Pancreas (tissue), 10 donors: ENCODE results near the gene ANXA11. TPM values are rescaled to one million over a fixed set of nuclear protein-coding genes. Genes with fewer than 3 reads are reported as not detected.
A peak's percentile ranks its signal among the peaks of the same experiment; 100 is the strongest.

Source experiments
- ATAC-seq, 4 donors: fragments of 200-7000 bp; cut with Tn5 transposase; one replicate each; pipeline versions ENCODE4 v1.8.0 to v1.9.1; 2020; ENCODE audit warnings: mild to moderate bottlenecking in 4 of 4, moderate library complexity in 4 of 4
- DNase-seq, 6 donors: peaks; one replicate each; pipeline ENCODE4 v3.0.0-alpha.2; 2020
- FAIRE-seq: peaks from 2 replicates; lab custom pipeline; 2012; peaks lifted over from hg19 to GRCh38; lab: Jason Lieb, UNC
- H3K27ac ChIP-seq, 4 donors: fragments of 200-600 bp; sonication (generic); 1 replicate in 3 of 4; 2 replicates in 1 of 4; pipeline versions ENCODE4 v1.5.0 to v1.8.0; 2020
- H3K27me3 ChIP-seq, 4 donors: fragments of 200-600 bp; one replicate each; pipeline ENCODE4 v1.8.0; 2021
- H3K36me3 ChIP-seq, 3 donors: fragments of 200-600 bp; sonication (generic) in 1 of 3; one replicate each; pipeline versions ENCODE4 v1.5.0 to v1.8.0; 2020 to 2021
- H3K4me1 ChIP-seq, 3 donors: fragments of 200-600 bp; one replicate each; pipeline ENCODE4 v1.8.0; 2021
- H3K4me3 ChIP-seq, 4 donors: fragments of 200-600 bp; sonication (generic) in 2 of 4; one replicate each; pipeline versions ENCODE4 v1.5.0 to v1.8.0; 2020 to 2021
- H3K9me3 ChIP-seq, 4 donors: fragments of 200-600 bp; one replicate each; pipeline ENCODE4 v1.8.0; 2021
- CTCF ChIP-seq, 4 donors: fragments of 200-600 bp; sonication (generic) in 3 of 4; IDR thresholded peaks; one replicate each; pipeline versions ENCODE4 v1.5.0 to v1.8.0; 2021; ENCODE audit warnings: antibody characterized with exemption in 4 of 4
- WGBS, 2 donors: extraction: QIAGEN DNeasy Blood & Tissue Kit; methylation state at CpG; one replicate each; pipeline ENCODE4 v1.1.7; 2013; 5-methylcytosine and 5-hydroxymethylcytosine counted together
- intact Hi-C, 3 donors: fragments of 100-400 bp; cut with DNase I; formaldehyde crosslinking; loops; one replicate each; pipeline versions ENCODE4 v1.11.1 to v1.14.2; 2022
- polyA plus RNA-seq, 2 donors: library from polyadenylated mRNA; stranded (reverse); fragments of 200-250 nt; gene quantifications; one replicate each; pipeline ENCODE4 v1.2.3, GENCODE V29; 2013
- total RNA-seq, 6 donors: library from RNA; stranded (reverse); fragmentation: NEBNext Ultra II Directional in 4 of 6; extraction: Animal tissue kit (Norgen Biotek cat#: 25700) in 4 of 6; gene quantifications; one replicate each; pipeline versions ENCODE4 v1.2.1 to v1.2.4, GENCODE V29; 2021 to 2023
- donor health status: healthy with polysubstance abuse.
- donor health status: DM: no; HTN: no; CAD: no; lungs with moderate emphysema.
- donor health status: DM: no; HTN: no; CAD: no.
- donor health status: control.
- donor health status: control.
- donor health status: Bipolar disorder and iron deficiency.
- donor health status: DM: yes; HTN: yes; CAD: no.
- donor health status: DM: no; HTN: no; CAD: no.
- donor health status: DM: no; HTN: no; CAD: no.
- donor health status: DM: yes; HTN: yes; CAD: no.

The ANXA11 gene
- total and polyA plus RNA-seq, 8 donors = 74.0 to 193 (median 112) TPM

GRCh38 chr10:80144696-80145131 is 60.6 kb downstream of the ANXA11 start:
- peaks cover 0 to 9% (median 5%) of the 10 kb centered on the region in 3 donors for H3K4me1 ChIP-seq
- 5 to 8% methylated on average over 12 of the region's 12 CpGs for WGBS, 2 donors
- H3K36me3 ChIP-seq = no peaks in the 10 kb centered on the region
- TF ChIP-seq CTCF (IDR thresholded peaks at IDR 0.05) = no peak
- peak overlapping the region in 1 of 4 donors; percentile 32 for H3K4me3 ChIP-seq
- intact Hi-C loops = loop anchor here in 2 of 3 donors (5.0 kb wide), 2 partner anchors 73 to 78 kb away; no protein-coding TSS in a partner anchor
- H3K27me3 ChIP-seq = no peaks in the 10 kb centered on the region
- H3K9me3 ChIP-seq = no peaks in the 10 kb centered on the region
- no peak overlapping the region for H3K27ac ChIP-seq
- peak; percentile 17 to 35 (median 21) for ATAC-seq
- DNase-seq = peak in 1 of 6 donors; percentile 57
- no peak for FAIRE-seq

- H3K4me3 ChIP-seq = peak overlapping the region in 2 of 4 donors; percentile 17 to 32
- peak in 5 of 6 donors; percentile 37 to 86 (median 56) for DNase-seq
- WGBS, 2 donors = 8 to 14% methylated on average over 25 to 28 of the region's 28 CpGs
- no peaks in the 10 kb centered on the region for H3K36me3 ChIP-seq
- H3K27me3 ChIP-seq = no peaks in the 10 kb centered on the region
- no peak for TF ChIP-seq CTCF (IDR thresholded peaks at IDR 0.05)
- H3K27ac ChIP-seq = no peak overlapping the region
- no peak for FAIRE-seq
- no peaks in the 10 kb centered on the region for H3K9me3 ChIP-seq
- peak; percentile 64 to 83 (median 78) for ATAC-seq
- peaks cover 0 to 9% (median 5%) of the 10 kb centered on the region in 3 donors for H3K4me1 ChIP-seq
- intact Hi-C loops = loop anchor here in 1 of 3 donors (5.0 kb wide), 1 partner anchor 78 kb away; no protein-coding TSS in a partner anchor
These were observed 61.2 kb downstream of the ANXA11 start for GRCh38 chr10:80144067-80144695.

GRCh38 chr10:80141696-80142460 is 63.5 kb downstream of the ANXA11 start:
- Histone ChIP-seq H3K27ac (no peak overlapping the region), H3K4me1 (peaks cover 0 to 9% (median 5%) of the 10 kb centered on the region in 3 donors), H3K9me3 (no peaks in the 10 kb centered on the region), H3K4me3 (no peak overlapping the region), H3K27me3 (no peaks in the 10 kb centered on the region), H3K36me3 (no peaks in the 10 kb centered on the region)
- intact Hi-C loops = loop anchor here in 1 of 3 donors (5.0 kb wide), 1 partner anchor 80 kb away; no protein-coding TSS in a partner anchor
- no peak for DNase-seq
- TF ChIP-seq CTCF (IDR thresholded peaks at IDR 0.05) = no peak
- no peak for ATAC-seq
- 19 to 31% methylated on average over 19 of the region's 19 CpGs for WGBS, 2 donors
- no peak for FAIRE-seq

- Histone ChIP-seq H3K27me3 (no peaks in the 10 kb centered on the region), H3K27ac (no peak overlapping the region), H3K4me3 (no peak overlapping the region), H3K4me1 (peaks cover 0 to 9% (median 5%) of the 10 kb centered on the region in 3 donors), H3K9me3 (no peaks in the 10 kb centered on the region), H3K36me3 (no peaks in the 10 kb centered on the region)
- intact Hi-C loops = loop anchor here in 1 of 3 donors (5.0 kb wide), 1 partner anchor 82 kb away; no protein-coding TSS in a partner anchor
- FAIRE-seq = no peak
- DNase-seq = no peak
- ATAC-seq = no peak
- no peak for TF ChIP-seq CTCF (IDR thresholded peaks at IDR 0.05)
- whole genome bisulfite sequencing, 2 donors = 67 to 81% methylated on average over 7 of the region's 7 CpGs
These were observed 65.1 kb downstream of the ANXA11 start for GRCh38 chr10:80140251-80140650.
